IMR-90 (cell line): ENCODE measurements around the gene CHMP6. TPM values are rescaled to one million over a fixed set of nuclear protein-coding genes. Genes with fewer than 3 reads are reported as not detected.
A peak's percentile ranks its signal among the peaks of the same experiment; 100 is the strongest.

Source experiments
- ATAC-seq: fragments of 200-7000 bp; cut with Tn5 transposase; 2 replicates; pipeline ENCODE4 v1.9.1; 2020; ENCODE audit warnings: low read depth, mild to moderate bottlenecking, moderate library complexity
- BruUV-seq: library from RNA; stranded (reverse); fragments of 400-500 nt; replicated peaks from 2 replicates; lab custom pipeline; 2021; lab: Mats Ljungman, UMichigan
- CTCF ChIA-PET: fragments of 300-600 bp; formaldehyde crosslinking; extraction: SDS; loops from one replicate; lab custom pipeline; 2021; ENCODE audit warnings: antibody characterized with exemption; lab: Yijun Ruan, JAX
- POLR2A ChIA-PET: fragments of 300-600 bp; sonication (Branson Sonifier 250); formaldehyde crosslinking; loops from one replicate; lab custom pipeline; 2022; ENCODE audit warnings: antibody characterized with exemption; ENCODE audit not compliant: unreplicated experiment; lab: Charles Lee
- DNase-seq: peaks from one replicate; pipeline ENCODE4 v3.0.0; 2013
- H2AFZ ChIP-seq: replicated peaks from 2 replicates; pipeline ENCODE3; 2013; ENCODE audit warnings: low read length, mild to moderate bottlenecking; ENCODE audit not compliant: poor library complexity
- H2AK5ac ChIP-seq: 2 replicates; pipeline ENCODE4 v1.6.1; 2013; ENCODE audit warnings: low read depth, low read length, inconsistent platforms
- H2AK9ac ChIP-seq: replicated peaks from 2 replicates; pipeline ENCODE3; 2013; ENCODE audit warnings: mild to moderate bottlenecking, low read depth, low read length, moderate library complexity; ENCODE audit not compliant: poor library complexity
- H2BK120ac ChIP-seq: 2 replicates; pipeline ENCODE4 v1.6.1; 2013; ENCODE audit warnings: low read depth, low read length, inconsistent platforms
- H2BK15ac ChIP-seq: 3 replicates; pipeline ENCODE4 v1.6.1; 2013; ENCODE audit warnings: low read depth, low read length, inconsistent platforms
- H2BK20ac ChIP-seq: 2 replicates; pipeline ENCODE4 v1.6.1; 2013; ENCODE audit warnings: low read depth, mild to moderate bottlenecking, inconsistent platforms, low read length, moderate library complexity
- H2BK5ac ChIP-seq: 2 replicates; pipeline ENCODE4 v1.6.1; 2013; ENCODE audit warnings: mild to moderate bottlenecking, low read depth, low read length, inconsistent platforms; ENCODE audit not compliant: poor library complexity, severe bottlenecking
- H3K14ac ChIP-seq: replicated peaks from 2 replicates; pipeline ENCODE4 v1.6.1; 2013; ENCODE audit warnings: low read depth, low read length, inconsistent platforms
- H3K18ac ChIP-seq: 2 replicates; pipeline ENCODE4 v1.6.1; 2013; ENCODE audit warnings: low read depth, low read length, control low read depth
- H3K23ac ChIP-seq: 2 replicates; pipeline ENCODE4 v1.6.1; 2013; ENCODE audit warnings: low read depth, low read length, inconsistent platforms
- H3K27ac ChIP-seq: 2 replicates; pipeline ENCODE4 v1.5.1; 2013; ENCODE audit warnings: mild to moderate bottlenecking, control low read depth, low read length; ENCODE audit not compliant: insufficient read depth
- H3K27me3 ChIP-seq: 2 replicates; pipeline ENCODE4 v1.6.1; 2013; ENCODE audit warnings: low read length; ENCODE audit not compliant: control insufficient read depth, insufficient read depth
- H3K36me3 ChIP-seq: 2 replicates; pipeline ENCODE4 v1.6.1; 2013; ENCODE audit warnings: low read length, mixed read lengths; ENCODE audit not compliant: control insufficient read depth, insufficient read depth
- H3K4ac ChIP-seq: 2 replicates; pipeline ENCODE4 v1.6.1; 2013; ENCODE audit warnings: low read depth, low read length, inconsistent platforms
- H3K4me1 ChIP-seq: 2 replicates; pipeline ENCODE4 v1.6.1; 2013; ENCODE audit warnings: low read length, mixed read lengths; ENCODE audit not compliant: control insufficient read depth, insufficient read depth
- H3K4me2 ChIP-seq: 2 replicates; pipeline ENCODE4 v1.6.1; 2013; ENCODE audit warnings: low read depth, mild to moderate bottlenecking, control low read depth, low read length, moderate library complexity
- H3K4me3 ChIP-seq: 2 replicates; pipeline ENCODE4 v1.5.1; 2013; ENCODE audit warnings: low read depth, mild to moderate bottlenecking, control low read depth, low read length, moderate library complexity; ENCODE audit not compliant: insufficient read depth
- H3K56ac ChIP-seq: 2 replicates; pipeline ENCODE4 v1.6.1; 2013; ENCODE audit warnings: low read length, inconsistent platforms; ENCODE audit not compliant: insufficient read depth; ENCODE audit errors: extremely low read depth
- H3K79me1 ChIP-seq, 2 experiments: 2 replicates each; pipeline ENCODE4 v1.6.1; 2013; ENCODE audit warnings: low read length in 2 of 2, inconsistent platforms in 1 of 2, low read depth in 1 of 2
- H3K9ac ChIP-seq: 2 replicates; pipeline ENCODE4 v1.6.1; 2013; ENCODE audit warnings: low read depth, low read length, control low read depth
- H3K9me1 ChIP-seq: 2 replicates; pipeline ENCODE4 v1.6.1; 2013; ENCODE audit warnings: low read length, inconsistent platforms; ENCODE audit not compliant: insufficient read depth
- H3K9me3 ChIP-seq: 2 replicates; pipeline ENCODE4 v1.6.1; 2013; ENCODE audit warnings: low read length; ENCODE audit not compliant: control insufficient read depth, insufficient read depth
- H4K20me1 ChIP-seq: 2 replicates; pipeline ENCODE4 v1.6.1; 2013; ENCODE audit warnings: low read length, inconsistent platforms; ENCODE audit not compliant: insufficient read depth
- H4K5ac ChIP-seq: 2 replicates; pipeline ENCODE4 v1.6.1; 2013; ENCODE audit warnings: mild to moderate bottlenecking, low read depth, low read length, control low read depth
- H4K8ac ChIP-seq, 2 experiments: 2 replicates each; pipeline ENCODE4 v1.6.1; 2013; ENCODE audit warnings: low read depth in 2 of 2, low read length in 2 of 2, control low read depth in 1 of 2, inconsistent platforms in 1 of 2
- H4K91ac ChIP-seq: 2 replicates; pipeline ENCODE4 v1.6.1; 2013; ENCODE audit warnings: low read depth, low read length, inconsistent platforms; ENCODE audit not compliant: insufficient read depth
- ELK1 ChIP-seq: fragments of 150-350 bp; IDR thresholded peaks from 2 replicates; pipeline ENCODE4 v1.6.1; 2016; ENCODE audit warnings: low read depth, mild to moderate bottlenecking, low read length, moderate library complexity, borderline replicate concordance
- POLR2A ChIP-seq: IDR thresholded peaks from 2 replicates; pipeline ENCODE4 v1.6.1; 2012; ENCODE audit warnings: mild to moderate bottlenecking, low read depth, low read length
- WGBS, 2 experiments: methylation state at CpG; one replicate each; pipeline versions ENCODE4 v1.1.5 to v1.1.7; 2013; ENCODE audit warnings: missing lambda C conversion rate in 2 of 2; ENCODE audit not compliant: insufficient read length in 1 of 2; ENCODE audit errors: extremely low coverage in 2 of 2; 5-methylcytosine and 5-hydroxymethylcytosine counted together
- dilution Hi-C: fragments of 300-500 bp; cut with HindIII; formaldehyde crosslinking; loops from one replicate; pipeline ENCODE4 v1.14.3; 2018; ENCODE audit warnings: low sequenced_read_pairs; ENCODE audit not compliant: unreplicated experiment
- in situ Hi-C: fragments of 300-500 bp; cut with MboI; formaldehyde crosslinking; loops from 3 replicates; pipeline ENCODE4 v1.14.3; 2019; ENCODE audit warnings: low sequenced_read_pairs, inconsistent platforms, mixed read lengths
- intact Hi-C: fragments of 100-400 bp; cut with micrococcal nuclease; formaldehyde crosslinking; loops from 2 replicates; pipeline ENCODE4 v1.10.0; 2022
- polyA plus RNA-seq, 3 experiments: library from polyadenylated mRNA; depleted of rRNA; stranded (reverse); fragments of >200 nt; gene quantifications; 2 replicates each; pipeline ENCODE4 v1.2.3, GENCODE V29; 2012; ENCODE audit warnings: low replicate concordance in 1 of 3
- total RNA-seq: library from RNA; depleted of rRNA; stranded (reverse); fragments of >200 nt; gene quantifications from 2 replicates; pipeline ENCODE4 v1.2.3, GENCODE V29; 2012

CHMP6 gene
- total and polyA plus RNA-seq, 2 of the 4 experiments (the other 2 are of a cell fraction) = 5.0 to 40.3 TPM

DNA sequence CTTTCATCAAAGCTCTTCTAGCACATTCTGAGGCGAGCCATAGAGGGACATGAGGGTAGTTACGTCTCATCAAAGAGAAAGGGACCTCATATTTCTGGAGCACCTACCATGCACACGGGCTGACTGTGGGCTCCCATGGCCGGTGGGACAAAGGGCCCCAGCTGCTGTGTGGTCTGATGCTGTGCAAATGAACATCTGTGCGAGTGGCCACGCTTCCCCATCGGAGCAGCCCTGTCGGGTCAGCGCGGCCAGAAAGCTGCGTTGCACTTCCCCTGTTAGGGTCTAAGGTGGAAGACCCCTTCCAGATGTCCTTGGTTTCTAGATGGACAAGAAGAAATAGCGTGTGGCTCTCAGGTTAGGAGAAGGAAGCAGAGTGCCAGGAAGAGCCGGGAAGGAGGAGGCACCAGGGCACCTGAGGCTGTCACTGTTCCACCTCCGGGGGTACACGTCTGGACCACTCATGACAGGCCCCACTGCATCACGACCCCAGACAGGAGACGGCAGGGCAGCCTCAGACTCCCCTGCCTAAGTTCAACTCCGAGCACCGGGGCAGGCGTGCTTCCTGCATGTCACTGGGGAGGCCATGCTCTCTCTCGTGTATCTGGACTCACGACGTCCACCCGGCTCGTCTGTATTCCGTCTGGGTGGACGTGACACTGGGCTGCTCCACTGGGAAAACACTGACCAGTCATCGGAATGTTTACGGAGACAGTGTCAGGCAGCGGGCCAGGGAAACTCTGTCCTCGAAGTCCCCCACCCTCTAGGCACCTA, 34.8 kb downstream of the CHMP6 start:
- no peak for DNase-seq
- intact Hi-C loops (no loop called here), dilution Hi-C loops (no loop called here), in situ Hi-C loops (no loop called here)
- Histone ChIP-seq H3K18ac (no peak overlapping the region), H3K4me2 (no peak overlapping the region), H4K5ac (no peak overlapping the region), H3K36me3 (peaks cover 5% of the 10 kb centered on the region; the same call in 1 of the 2 replicates), H2BK5ac (no peak overlapping the region), H3K79me1 (no peaks in the 10 kb centered on the region), H3K23ac (no peak overlapping the region), H3K9ac (no peak overlapping the region), H3K4me1 (peaks cover 2% of the 10 kb centered on the region; the same call in 1 of the 2 replicates), H2AK5ac (no peak overlapping the region), H3K9me3 (peaks cover 1% of the 10 kb centered on the region; the same call in 1 of the 2 replicates), H3K27me3 (peaks cover 32% of the 10 kb centered on the region), H3K4ac (no peak overlapping the region), H2AFZ (peak overlapping the region; percentile 9), H2BK120ac (no peak overlapping the region), H3K27ac (no peak overlapping the region), H3K4me3 (no peak overlapping the region), H2BK20ac (no peak overlapping the region), H2AK9ac (no peak overlapping the region), H4K20me1 (no peaks in the 10 kb centered on the region), H2BK15ac (no peak overlapping the region), H3K14ac (no peak overlapping the region), H3K56ac (no peak overlapping the region), H4K91ac (no peak overlapping the region), H3K9me1 (no peaks in the 10 kb centered on the region), H4K8ac (no peak overlapping the region)
- 64% methylated on average over 15 of the region's 31 CpGs; no CpG with 5 or more reads in 1 of the 2 experiments for WGBS, 2 experiments
- no peak for TF ChIP-seq ELK1
- TF ChIP-seq POLR2A = no peak
- ChIA-PET CTCF (interaction anchor here (0.5 kb wide), 1 partner anchor 992 kb away, joined by 3 read pairs; no protein-coding TSS in a partner anchor), POLR2A (no interaction called here)
- BruUV-seq = no TSS peak
- no peak for ATAC-seq
